Stomach (tissue), 4 donors: ENCODE results near the gene MED22.
"Not testable (repeated sequence)": the region's sequence is repeated elsewhere in the genome, so short reads cannot be mapped to it uniquely, and the experiment has no call there.

ENCODE experiments used
- EP300 ChIP-seq: sonication (generic); formaldehyde crosslinking; IDR thresholded peaks from one replicate; pipeline ENCODE4 v1.6.1; 2017; ENCODE audit warnings: antibody characterized with exemption
- POLR2AphosphoS5 ChIP-seq, 3 donors: sonication (generic); formaldehyde crosslinking; IDR thresholded peaks; one replicate each; pipeline ENCODE4 v1.6.1; 2016; ENCODE audit warnings: antibody characterized with exemption in 3 of 3

GRCh38 chr9:133391449-133391848 lies 43.5 kb upstream of the MED22 start:
- not testable (repeated sequence) for TF ChIP-seq POLR2AphosphoS5 (IDR thresholded peaks at IDR 0.05); EP300
